Peyer's patch (tissue), 4 donors: ENCODE data around the gene SMYD2. TPM values are rescaled to one million over a fixed set of nuclear protein-coding genes. Genes with fewer than 3 reads are reported as not detected.

Experiments
- DNase-seq, 3 donors: peaks; one replicate each; pipeline ENCODE4 v3.0.0-alpha.2; 2017 to 2019
- H3K27ac ChIP-seq, 4 donors: fragments of 200-600 bp; sonication (generic); one replicate each; pipeline ENCODE4 v1.5.1; 2016 to 2019
- H3K27me3 ChIP-seq, 2 donors: fragments of 200-600 bp; sonication (generic); one replicate each; pipeline ENCODE4 v1.5.1; 2019
- H3K36me3 ChIP-seq, 3 donors: fragments of 200-600 bp; sonication (generic); one replicate each; pipeline ENCODE4 v1.5.1; 2016 to 2019
- H3K4me1 ChIP-seq, 4 donors: fragments of 200-600 bp; sonication (generic); one replicate each; pipeline ENCODE4 v1.5.1; 2016 to 2019
- H3K4me3 ChIP-seq, 4 donors: fragments of 200-600 bp; sonication (generic); 1 replicate in 3 of 4; 2 replicates in 1 of 4; pipeline ENCODE4 v1.5.1; 2016 to 2019; ENCODE audit warnings: mild to moderate bottlenecking in 1 of 4
- H3K9me3 ChIP-seq, 4 donors: fragments of 200-600 bp; sonication (generic); one replicate each; pipeline ENCODE4 v1.5.1; 2016 to 2019; ENCODE audit warnings: mild to moderate bottlenecking in 1 of 4
- CTCF ChIP-seq, 6 experiments: fragments of 450-650 bp in 4 of 6; fragments of 200-600 bp in 2 of 6; sonication (generic) in 1 of 6; IDR thresholded peaks; one replicate each; pipeline ENCODE4 v1.5.1; 2017 to 2019; ENCODE audit warnings: antibody characterized with exemption in 6 of 6, mild to moderate bottlenecking in 3 of 6, moderate library complexity in 1 of 6
- POLR2A ChIP-seq, 2 donors: fragments of 450-650 bp; IDR thresholded peaks; one replicate each; pipeline ENCODE4 v1.5.1; 2017; ENCODE audit warnings: antibody characterized with exemption in 2 of 2, mild to moderate bottlenecking in 2 of 2, moderate library complexity in 2 of 2
- total RNA-seq, 4 donors: library from RNA; depleted of rRNA; stranded (reverse); fragments of >200 nt; gene quantifications; one replicate each; pipeline ENCODE4 v1.1.0, GENCODE V29; 2016

SMYD2 gene
- total RNA-seq, 4 donors from 2014 or later: 13.2 to 40.1 (median 25.1) TPM

DNA sequence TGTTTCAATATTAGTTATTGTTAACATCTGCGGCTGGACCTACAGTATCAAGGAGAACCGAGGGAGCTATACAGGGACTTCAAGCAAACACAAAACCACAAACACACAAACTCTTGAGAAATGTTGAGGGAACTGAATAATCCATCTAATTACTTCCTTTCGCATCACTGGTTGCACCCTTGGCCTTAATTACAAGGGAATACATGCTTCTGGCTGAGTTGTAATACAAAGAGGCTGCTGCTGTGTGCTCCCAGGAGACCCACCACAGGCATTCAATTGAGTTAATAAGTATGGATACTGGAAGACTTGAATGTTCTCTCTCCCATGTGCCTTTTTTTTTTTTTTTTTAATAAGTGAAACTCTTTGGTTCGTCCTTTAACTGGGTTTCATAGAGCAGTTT is 16.8 kb upstream of the SMYD2 start:
- Histone ChIP-seq H3K36me3 (no peaks in the 10 kb centered on the region), H3K4me3 (no peak overlapping the region), H3K9me3 (no peaks in the 10 kb centered on the region), H3K27me3 (peaks cover 0 to 4% of the 10 kb centered on the region in 2 donors), H3K4me1 (no peaks in the 10 kb centered on the region), H3K27ac (no peak overlapping the region)
- no peak for DNase-seq
- TF ChIP-seq CTCF (IDR thresholded peaks at IDR 0.05): no peak
- TF ChIP-seq POLR2A (IDR thresholded peaks at IDR 0.05): no peak

DNA sequence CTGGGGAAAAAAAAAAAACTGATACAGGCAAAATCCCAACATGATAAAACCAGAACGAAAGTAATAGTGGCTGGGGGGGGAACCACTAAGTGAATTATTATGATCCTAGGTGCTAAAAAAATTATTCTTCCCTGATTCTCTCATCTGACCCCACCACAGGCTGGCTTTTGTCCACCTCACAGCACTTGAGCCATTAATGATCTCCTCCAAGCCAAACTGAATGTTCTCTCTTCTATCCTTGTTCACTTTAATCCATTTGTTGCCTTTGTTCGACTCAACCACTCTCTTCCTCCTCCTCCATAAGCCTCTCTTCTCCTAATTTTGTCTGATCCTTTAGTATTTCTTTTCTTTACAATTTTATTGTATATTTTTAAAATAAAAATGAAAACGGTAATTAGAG is 16.0 kb upstream of the SMYD2 start:
- Histone ChIP-seq H3K27me3 (peaks cover 0 to 4% of the 10 kb centered on the region in 2 donors), H3K4me3 (no peak overlapping the region)

GRCh38 chr1:214270097-214270650 is 10.8 kb upstream of the SMYD2 start:
- no peaks in the 10 kb centered on the region for H3K27me3 ChIP-seq
- H3K4me1 ChIP-seq: no peaks in the 10 kb centered on the region
- no peak for TF ChIP-seq CTCF (IDR thresholded peaks at IDR 0.05)
- TF ChIP-seq POLR2A (IDR thresholded peaks at IDR 0.05): no peak
- no peak overlapping the region for H3K27ac ChIP-seq
- no peak overlapping the region for H3K4me3 ChIP-seq
- no peaks in the 10 kb centered on the region for H3K9me3 ChIP-seq
- no peaks in the 10 kb centered on the region for H3K36me3 ChIP-seq
- DNase-seq: no peak

More for the DNA sequence above, 16.0 kb upstream of the SMYD2 start:
- Histone ChIP-seq H3K27ac (no peak overlapping the region), H3K36me3 (no peaks in the 10 kb centered on the region), H3K9me3 (no peaks in the 10 kb centered on the region), H3K4me1 (no peaks in the 10 kb centered on the region)
- TF ChIP-seq CTCF (IDR thresholded peaks at IDR 0.05) (no peak), POLR2A (IDR thresholded peaks at IDR 0.05) (no peak)
- no peak for DNase-seq

DNA sequence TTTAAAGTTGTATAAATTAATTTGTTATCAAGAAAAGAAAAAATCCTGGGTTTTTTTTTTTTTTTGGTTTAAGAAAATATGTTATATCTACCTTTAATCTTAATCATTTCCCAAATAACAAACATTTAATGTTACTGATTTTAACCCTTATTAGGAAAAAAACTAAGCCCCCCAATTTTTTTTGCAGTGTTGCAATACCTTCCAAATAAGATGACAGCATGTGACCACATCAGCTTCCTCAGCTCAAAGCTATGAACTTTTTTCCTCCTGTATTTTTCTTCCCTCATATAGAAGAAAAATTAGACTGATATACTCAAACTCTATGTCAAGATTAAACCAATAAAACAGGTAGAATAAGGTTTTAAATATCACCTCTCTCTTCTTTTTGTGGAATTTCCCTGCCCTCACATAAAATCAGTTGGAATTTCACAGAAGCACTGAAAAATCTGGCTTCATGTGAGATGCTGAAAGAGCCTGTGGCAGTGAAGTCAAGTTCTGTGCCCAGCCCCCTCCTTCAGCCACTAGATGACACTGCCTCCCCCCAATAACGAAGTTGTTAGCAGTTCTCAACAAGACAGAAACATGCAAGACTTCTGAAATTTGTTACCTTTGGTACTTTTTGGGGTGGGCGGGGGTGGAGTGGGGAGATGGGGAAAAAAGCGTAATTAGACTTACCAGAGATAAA is 9.6 kb upstream of the SMYD2 start:
- H3K4me3 ChIP-seq: no peak overlapping the region
- no peak for DNase-seq
- no peaks in the 10 kb centered on the region for H3K27me3 ChIP-seq
- TF ChIP-seq CTCF (IDR thresholded peaks at IDR 0.05) (no peak), POLR2A (IDR thresholded peaks at IDR 0.05) (no peak)
- H3K36me3 ChIP-seq: no peaks in the 10 kb centered on the region
- no peak overlapping the region for H3K27ac ChIP-seq
- no peaks in the 10 kb centered on the region for H3K4me1 ChIP-seq
- no peaks in the 10 kb centered on the region for H3K9me3 ChIP-seq

GRCh38 chr1:214271995-214272731 is 8.8 kb upstream of the SMYD2 start:
- Histone ChIP-seq H3K27ac (no peak overlapping the region), H3K36me3 (no peaks in the 10 kb centered on the region), H3K4me3 (no peak overlapping the region), H3K27me3 (no peaks in the 10 kb centered on the region), H3K4me1 (no peaks in the 10 kb centered on the region), H3K9me3 (no peaks in the 10 kb centered on the region)
- DNase-seq: no peak
- no peak for TF ChIP-seq CTCF (IDR thresholded peaks at IDR 0.05)
- TF ChIP-seq POLR2A (IDR thresholded peaks at IDR 0.05): no peak
